Measurements from ENCODE around the gene SLC28A3.
A peak's percentile ranks its signal among the peaks of the same experiment; 100 is the strongest.

SLC28A3 gene

DNA sequence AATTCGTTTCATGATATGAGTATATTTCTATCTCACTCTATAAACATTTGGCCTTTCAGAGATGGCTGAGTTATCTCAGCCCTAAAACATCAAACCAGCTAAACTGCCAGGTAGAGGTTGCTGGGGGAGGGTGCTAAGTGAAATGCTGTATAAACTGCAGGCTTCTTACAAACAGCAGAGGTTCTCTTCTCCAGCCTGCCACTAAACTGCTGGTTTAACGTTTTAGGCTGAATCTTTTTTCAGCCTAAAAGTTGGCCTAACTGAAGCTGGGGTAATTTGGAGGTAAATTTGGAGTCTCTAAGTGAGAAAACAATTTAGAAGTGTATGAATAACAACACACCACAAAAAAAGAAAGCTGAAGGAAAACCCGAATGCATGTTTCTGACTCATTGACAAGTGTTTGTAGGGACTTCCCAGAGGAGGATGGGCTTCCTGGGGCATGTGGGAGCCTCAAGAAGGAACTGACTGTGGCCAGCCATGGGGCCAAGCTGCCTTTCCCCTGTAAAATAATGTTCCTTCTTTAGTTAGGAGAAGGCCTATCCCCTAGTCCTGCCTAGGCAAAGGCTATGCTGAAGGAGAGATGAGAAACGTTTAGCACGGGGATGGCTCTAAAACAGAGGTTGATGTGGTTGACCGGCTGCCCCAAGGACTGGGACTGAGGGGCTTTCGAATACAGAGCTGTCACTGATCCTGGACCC lies 44.3 kb downstream of the SLC28A3 start:
- H3K4me2 ChIP-seq (ENCODE audit: low read length), result peak overlapping the region; percentile 13

DNA sequence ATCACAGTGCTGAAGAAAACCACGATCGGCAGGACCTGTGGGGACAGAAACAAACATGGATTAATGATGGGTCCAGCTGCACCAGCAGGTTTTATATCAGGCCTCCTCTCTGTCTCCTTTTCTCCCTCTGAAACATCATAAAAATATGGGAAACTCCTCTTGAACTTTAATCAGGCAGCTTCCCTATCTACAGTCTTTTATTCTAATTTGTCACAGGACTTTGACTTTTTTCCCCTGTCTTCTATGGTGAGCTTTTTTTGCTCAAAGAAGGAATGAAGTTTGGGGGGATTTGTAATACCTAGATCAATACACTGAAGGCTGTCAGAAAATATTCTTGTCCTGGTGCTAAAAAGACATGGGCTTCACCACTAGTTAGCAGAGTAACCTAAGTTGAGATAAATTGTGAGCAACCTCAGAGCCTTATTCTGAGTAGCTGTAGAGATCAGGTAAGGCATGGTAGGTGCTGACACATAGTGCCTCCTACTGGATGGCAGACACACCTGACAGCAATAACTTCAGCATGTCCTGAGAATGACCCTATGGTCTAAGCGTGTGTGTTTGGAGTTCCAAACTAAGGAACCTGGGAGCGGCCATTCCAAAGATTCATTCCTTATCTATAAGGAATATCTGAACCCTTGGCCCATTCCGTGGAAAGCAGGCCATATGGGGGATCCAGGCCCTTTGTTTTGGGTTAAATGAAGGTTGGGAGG lies 46.2 kb downstream of the SLC28A3 start:
- no peak overlapping the region for H3K9ac ChIP-seq (ENCODE audit: low read depth, low read length)
- peaks cover 18% of the 10 kb centered on the region for H3K4me1 ChIP-seq (ENCODE audit: control insufficient read depth, insufficient read depth, low read length)
- H3K27me3 ChIP-seq (ENCODE audit: control insufficient read depth, insufficient read depth, low read length), result no peaks in the 10 kb centered on the region
- H3K4me3 ChIP-seq (ENCODE audit: low read length), result no peak overlapping the region
- no peak overlapping the region for H3K4me2 ChIP-seq (ENCODE audit: low read length)
- H3K36me3 ChIP-seq (ENCODE audit: insufficient read depth, low read length), result no peaks in the 10 kb centered on the region
- no peaks in the 10 kb centered on the region for H3K9me3 ChIP-seq (replicated peaks; ENCODE audit: low read length)

More for the DNA sequence above, 44.3 kb downstream of the SLC28A3 start:
- no peaks in the 10 kb centered on the region for H3K9me3 ChIP-seq (replicated peaks; ENCODE audit: low read length)
- no peak overlapping the region for H3K9ac ChIP-seq (ENCODE audit: low read depth, low read length)
- H3K36me3 ChIP-seq (ENCODE audit: insufficient read depth, low read length), result no peaks in the 10 kb centered on the region
- no peaks in the 10 kb centered on the region for H3K27me3 ChIP-seq (ENCODE audit: control insufficient read depth, insufficient read depth, low read length)
- H3K4me1 ChIP-seq (ENCODE audit: control insufficient read depth, insufficient read depth, low read length), result peaks cover 18% of the 10 kb centered on the region
- H3K4me3 ChIP-seq (ENCODE audit: low read length), result no peak overlapping the region

DNA sequence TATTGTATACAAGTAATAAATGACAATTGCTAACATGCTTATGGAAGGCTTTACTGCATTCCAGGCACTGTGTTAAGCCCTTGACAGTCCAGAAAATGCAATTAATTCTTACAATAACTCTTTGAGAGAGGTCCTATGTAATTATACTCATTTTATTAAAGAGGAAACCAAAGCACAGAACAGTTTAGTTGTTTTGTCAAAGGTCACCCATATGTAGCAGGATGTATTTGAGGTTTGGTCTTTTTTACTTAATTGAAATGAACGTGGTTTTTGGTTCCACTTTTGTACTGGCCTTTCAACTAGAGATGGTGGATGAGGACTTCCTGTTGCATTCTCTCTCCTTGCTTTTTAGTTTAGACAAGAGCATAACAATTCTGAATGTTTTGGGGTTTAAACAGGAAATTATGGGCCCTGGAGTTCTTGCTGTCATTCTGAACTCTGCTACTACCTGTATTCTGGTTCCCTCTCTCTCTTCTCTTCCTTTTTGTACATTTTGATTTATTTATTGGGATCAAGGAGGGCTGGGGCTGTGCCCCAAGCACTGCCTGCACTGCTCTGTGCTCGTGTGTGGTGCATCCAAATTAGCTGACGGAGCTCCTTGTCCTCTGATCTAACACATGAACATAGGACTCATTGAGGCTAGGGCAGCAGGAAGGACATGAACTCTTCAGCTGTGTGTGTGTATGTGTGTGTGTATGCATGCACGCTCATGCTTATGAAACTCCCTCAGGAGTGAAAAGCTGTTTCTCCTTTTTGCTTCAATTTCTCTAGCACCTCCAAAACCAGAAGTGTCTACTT lies 47.4 kb downstream of the SLC28A3 start:
- H3K9ac ChIP-seq (ENCODE audit: low read depth, low read length), result no peak overlapping the region
- peaks cover 18% of the 10 kb centered on the region for H3K4me1 ChIP-seq (ENCODE audit: control insufficient read depth, insufficient read depth, low read length)
- no peaks in the 10 kb centered on the region for H3K9me3 ChIP-seq (replicated peaks; ENCODE audit: low read length)
- H3K4me3 ChIP-seq (ENCODE audit: low read length), result no peak overlapping the region
- no peaks in the 10 kb centered on the region for H3K27me3 ChIP-seq (ENCODE audit: control insufficient read depth, insufficient read depth, low read length)
- H3K4me2 ChIP-seq (ENCODE audit: low read length), result no peak overlapping the region
- no peaks in the 10 kb centered on the region for H3K36me3 ChIP-seq (ENCODE audit: insufficient read depth, low read length)

DNA sequence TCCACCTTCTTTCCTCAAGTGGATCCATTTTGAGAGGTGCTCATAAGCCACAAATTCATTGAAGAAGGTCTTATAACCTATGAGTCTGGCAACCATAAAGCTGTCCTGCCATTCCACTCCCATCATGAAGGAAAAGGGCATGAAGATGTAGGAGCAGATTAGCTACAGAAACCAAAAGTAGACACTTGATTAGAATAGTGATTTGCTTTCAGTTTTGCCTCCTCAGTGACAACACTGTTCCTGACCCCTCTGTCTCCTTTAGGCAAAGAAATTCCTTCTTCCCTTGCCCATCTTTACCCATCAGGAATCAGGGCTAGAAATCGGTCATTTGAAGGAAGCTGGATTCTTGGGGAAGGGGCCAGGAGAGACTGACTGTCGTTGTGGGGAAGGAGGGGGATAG lies 55.2 kb downstream of the SLC28A3 start:
- no peak overlapping the region for H3K9ac ChIP-seq (ENCODE audit: low read depth, low read length)
- H3K4me2 ChIP-seq (ENCODE audit: low read length), result no peak overlapping the region
- H3K4me1 ChIP-seq (ENCODE audit: control insufficient read depth, insufficient read depth, low read length), result no peaks in the 10 kb centered on the region
- peaks cover 44% of the 10 kb centered on the region for H3K27me3 ChIP-seq (ENCODE audit: control insufficient read depth, insufficient read depth, low read length)
- H3K4me3 ChIP-seq (ENCODE audit: low read length), result no peak overlapping the region
- H3K9me3 ChIP-seq (replicated peaks; ENCODE audit: low read length), result no peaks in the 10 kb centered on the region
- no peaks in the 10 kb centered on the region for H3K36me3 ChIP-seq (ENCODE audit: insufficient read depth, low read length)

DNA sequence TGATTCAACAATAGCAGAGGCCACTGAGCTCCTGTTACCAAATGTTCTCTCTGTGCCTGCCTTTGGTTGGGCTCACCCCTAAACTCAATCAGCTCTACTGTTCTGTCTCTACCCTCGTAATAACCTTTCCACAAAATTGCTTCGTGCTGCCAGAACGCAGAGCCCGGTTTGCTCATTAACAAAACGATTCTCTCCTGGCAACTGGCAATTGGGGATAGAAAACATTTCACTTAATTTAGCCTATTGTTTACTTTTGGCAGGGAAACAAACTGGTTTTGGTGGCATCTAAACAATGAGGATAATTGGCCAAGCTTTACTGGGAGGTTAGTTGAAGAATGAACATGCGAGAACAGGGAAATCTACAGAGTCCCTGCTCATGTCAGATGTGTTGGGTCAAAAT lies 56.6 kb downstream of the SLC28A3 start:
- Histone ChIP-seq H3K9ac (ENCODE audit: low read depth, low read length) (no peak overlapping the region), H3K27me3 (ENCODE audit: control insufficient read depth, insufficient read depth, low read length) (peaks cover 44% of the 10 kb centered on the region), H3K36me3 (ENCODE audit: insufficient read depth, low read length) (no peaks in the 10 kb centered on the region), H3K4me1 (ENCODE audit: control insufficient read depth, insufficient read depth, low read length) (no peaks in the 10 kb centered on the region), H3K9me3 (replicated peaks; ENCODE audit: low read length) (no peaks in the 10 kb centered on the region), H3K4me2 (ENCODE audit: low read length) (no peak overlapping the region), H3K4me3 (ENCODE audit: low read length) (no peak overlapping the region)

DNA sequence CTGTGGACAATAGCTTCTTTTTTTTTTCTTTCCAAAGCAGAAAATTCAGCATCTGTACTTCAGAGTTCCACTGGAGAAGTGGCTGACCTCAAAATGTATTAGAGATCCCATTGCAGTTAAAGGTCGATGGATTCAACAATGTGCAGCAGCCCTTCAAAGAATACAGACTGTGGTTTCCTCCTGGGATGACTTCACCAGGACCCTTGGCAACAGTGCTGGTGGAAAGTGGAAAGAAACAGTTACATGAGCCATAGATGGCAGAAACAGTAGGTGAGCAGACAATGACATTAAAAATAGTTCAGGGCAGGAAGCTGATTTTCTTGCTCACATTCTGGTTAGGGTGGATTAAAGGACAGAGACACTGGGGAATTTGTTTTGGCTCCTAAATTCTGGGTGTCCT lies 62.4 kb downstream of the SLC28A3 start:
- Histone ChIP-seq H3K4me1 (ENCODE audit: control insufficient read depth, insufficient read depth, low read length) (peaks cover 7% of the 10 kb centered on the region), H3K4me3 (ENCODE audit: low read length) (no peak overlapping the region), H3K4me2 (ENCODE audit: low read length) (no peak overlapping the region), H3K27me3 (ENCODE audit: control insufficient read depth, insufficient read depth, low read length) (peaks cover 22% of the 10 kb centered on the region), H3K36me3 (ENCODE audit: insufficient read depth, low read length) (no peaks in the 10 kb centered on the region), H3K9ac (ENCODE audit: low read depth, low read length) (no peak overlapping the region), H3K9me3 (replicated peaks; ENCODE audit: low read length) (no peaks in the 10 kb centered on the region)

DNA sequence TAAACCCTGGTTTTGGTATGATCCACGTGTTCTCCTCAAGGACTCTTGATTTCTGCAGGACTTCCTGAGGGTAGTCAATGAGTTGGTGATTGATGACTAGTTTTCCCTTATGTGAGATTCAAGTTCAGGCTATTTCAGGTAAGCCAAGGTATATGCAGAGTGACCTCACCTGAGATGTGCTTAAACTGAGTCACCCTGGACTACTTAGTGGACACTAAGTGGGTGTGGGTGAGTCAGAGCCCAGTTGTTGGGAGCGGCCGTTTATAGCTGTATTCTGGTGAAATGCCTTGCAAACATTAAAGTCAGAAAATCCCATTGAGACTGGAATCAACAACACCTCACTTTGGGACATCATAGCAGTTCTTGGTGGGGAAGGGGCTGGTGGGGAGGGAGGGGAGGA lies 62.9 kb downstream of the SLC28A3 start:
- Histone ChIP-seq H3K36me3 (ENCODE audit: insufficient read depth, low read length) (no peaks in the 10 kb centered on the region), H3K9ac (ENCODE audit: low read depth, low read length) (no peak overlapping the region), H3K4me2 (ENCODE audit: low read length) (no peak overlapping the region)

DNA sequence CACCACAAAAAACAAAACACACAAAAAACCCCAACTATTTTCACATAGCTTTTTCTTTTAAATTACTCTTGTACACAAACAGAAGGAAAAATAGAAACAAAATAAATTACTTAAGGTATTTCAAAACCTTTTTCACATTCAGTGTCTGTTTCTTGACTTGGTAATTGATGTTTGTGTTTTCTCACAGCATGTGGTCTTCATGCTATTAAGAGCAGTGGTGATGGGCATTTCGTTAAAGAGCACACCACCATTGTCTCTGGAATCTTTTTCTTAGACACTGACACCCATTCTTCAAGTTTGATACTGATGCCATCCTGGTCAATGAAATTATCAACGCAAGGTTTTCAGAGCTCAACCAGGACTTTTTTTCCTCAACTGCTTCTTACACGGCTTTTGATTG lies 63.8 kb downstream of the SLC28A3 start:
- Histone ChIP-seq H3K4me3 (ENCODE audit: low read length) (no peak overlapping the region), H3K9ac (ENCODE audit: low read depth, low read length) (no peak overlapping the region), H3K27me3 (ENCODE audit: control insufficient read depth, insufficient read depth, low read length) (peaks cover 15% of the 10 kb centered on the region), H3K36me3 (ENCODE audit: insufficient read depth, low read length) (no peaks in the 10 kb centered on the region), H3K4me1 (ENCODE audit: control insufficient read depth, insufficient read depth, low read length) (peaks cover 7% of the 10 kb centered on the region), H3K9me3 (replicated peaks; ENCODE audit: low read length) (no peaks in the 10 kb centered on the region), H3K4me2 (ENCODE audit: low read length) (no peak overlapping the region)

More for the DNA sequence above, 62.9 kb downstream of the SLC28A3 start:
- Histone ChIP-seq H3K4me3 (ENCODE audit: low read length) (no peak overlapping the region), H3K27me3 (ENCODE audit: control insufficient read depth, insufficient read depth, low read length) (peaks cover 17% of the 10 kb centered on the region), H3K9me3 (replicated peaks; ENCODE audit: low read length) (no peaks in the 10 kb centered on the region), H3K4me1 (ENCODE audit: control insufficient read depth, insufficient read depth, low read length) (peaks cover 7% of the 10 kb centered on the region)

DNA sequence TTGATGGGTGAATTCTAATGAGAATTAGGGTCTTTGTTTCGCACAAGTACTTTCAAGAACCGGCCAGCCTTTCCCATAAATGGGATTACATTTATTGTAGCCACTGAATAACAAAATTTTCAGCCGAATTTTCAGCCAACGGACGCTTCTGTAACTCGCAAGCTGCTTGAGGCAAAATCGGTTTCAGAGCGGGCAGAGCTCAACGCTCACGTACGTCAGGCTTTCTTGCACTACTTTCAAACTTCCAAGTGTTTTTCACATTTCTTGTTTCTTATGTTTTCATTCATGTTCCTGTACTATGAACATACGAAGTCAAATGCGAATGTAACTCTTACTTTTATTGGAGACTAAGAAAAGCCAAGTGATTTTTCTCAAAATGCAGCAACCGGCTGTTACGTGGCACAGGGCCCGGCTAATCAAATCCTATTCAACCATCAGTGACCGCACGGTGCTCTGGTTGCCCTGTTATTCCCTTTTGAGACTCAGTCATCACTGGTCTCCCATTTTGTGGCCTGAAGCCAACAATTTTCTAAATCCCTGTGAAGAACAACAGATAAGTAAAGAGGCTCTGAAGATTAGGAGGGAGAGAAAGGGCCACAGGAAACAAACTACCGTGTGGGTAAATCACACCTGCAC lies 68.5 kb downstream of the SLC28A3 start:
- peaks cover 10% of the 10 kb centered on the region for H3K27me3 ChIP-seq (ENCODE audit: control insufficient read depth, insufficient read depth, low read length)
- peak overlapping the region; percentile 63 for H3K4me3 ChIP-seq (ENCODE audit: low read length)
- H3K9me3 ChIP-seq (replicated peaks; ENCODE audit: low read length), result no peaks in the 10 kb centered on the region
- H3K9ac ChIP-seq (ENCODE audit: low read depth, low read length), result peak overlapping the region; percentile 11
- no peaks in the 10 kb centered on the region for H3K36me3 ChIP-seq (ENCODE audit: insufficient read depth, low read length)
- H3K4me1 ChIP-seq (ENCODE audit: control insufficient read depth, insufficient read depth, low read length), result no peaks in the 10 kb centered on the region
- peak overlapping the region; percentile 81 for H3K4me2 ChIP-seq (ENCODE audit: low read length)

DNA sequence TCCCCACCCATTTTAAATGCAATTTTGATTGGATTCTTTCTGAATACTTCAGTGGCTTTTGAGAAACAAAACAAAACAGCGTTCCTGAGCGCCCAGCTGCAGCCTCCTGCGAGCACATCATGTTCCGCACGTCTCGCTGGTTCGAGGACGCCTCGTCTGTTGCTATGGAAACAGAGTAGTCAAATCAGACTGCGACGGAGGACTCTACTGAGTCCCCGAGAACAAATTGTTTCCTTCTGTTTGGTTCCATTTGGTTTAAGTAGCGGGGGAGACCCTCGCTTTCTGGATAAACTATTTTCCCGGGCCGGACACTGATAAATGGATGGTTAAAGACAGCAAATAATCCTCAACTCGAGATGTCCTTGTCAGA lies 69.0 kb downstream of the SLC28A3 start:
- Histone ChIP-seq H3K9me3 (replicated peaks; ENCODE audit: low read length) (no peaks in the 10 kb centered on the region), H3K4me3 (ENCODE audit: low read length) (peak overlapping the region; percentile 63), H3K4me2 (ENCODE audit: low read length) (peak overlapping the region; percentile 81), H3K9ac (ENCODE audit: low read depth, low read length) (peak overlapping the region; percentile 11), H3K27me3 (ENCODE audit: control insufficient read depth, insufficient read depth, low read length) (peaks cover 10% of the 10 kb centered on the region), H3K36me3 (ENCODE audit: insufficient read depth, low read length) (no peaks in the 10 kb centered on the region), H3K4me1 (ENCODE audit: control insufficient read depth, insufficient read depth, low read length) (no peaks in the 10 kb centered on the region)

DNA sequence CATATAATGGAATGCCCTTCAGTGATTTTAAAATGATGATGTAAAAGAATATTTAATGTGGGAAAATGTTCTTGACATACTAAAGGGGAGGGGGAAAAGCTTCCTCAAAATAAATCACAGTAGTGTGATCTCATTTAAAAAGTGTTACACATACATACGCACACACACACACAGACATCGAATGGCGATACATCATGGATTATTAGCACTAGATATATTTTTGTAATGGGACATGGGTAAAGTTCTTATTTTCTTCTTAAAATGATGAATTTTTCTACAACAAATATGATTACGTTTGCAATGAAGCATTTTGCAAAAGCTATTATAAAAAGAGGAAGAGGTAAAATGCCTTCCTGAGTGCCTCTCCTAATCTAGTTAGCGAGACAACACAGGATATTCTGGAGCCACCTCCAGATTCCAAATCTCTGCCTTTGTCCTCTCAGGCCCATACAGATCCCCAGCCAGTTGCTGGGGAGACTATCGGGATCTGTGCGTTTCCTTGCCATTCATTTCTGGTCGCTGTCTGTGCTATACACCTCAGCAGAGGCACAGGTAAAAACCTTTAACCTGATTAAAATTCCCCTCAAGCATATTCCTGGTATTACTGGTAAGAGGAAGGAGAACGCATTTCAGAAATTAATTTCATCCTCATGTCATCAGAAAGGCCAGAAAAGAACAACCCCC lies 69.6 kb downstream of the SLC28A3 start:
- peak overlapping the region; percentile 63 for H3K4me3 ChIP-seq (ENCODE audit: low read length)
- H3K4me1 ChIP-seq (ENCODE audit: control insufficient read depth, insufficient read depth, low read length), result no peaks in the 10 kb centered on the region
- H3K9ac ChIP-seq (ENCODE audit: low read depth, low read length), result no peak overlapping the region
- no peaks in the 10 kb centered on the region for H3K9me3 ChIP-seq (replicated peaks; ENCODE audit: low read length)
- H3K27me3 ChIP-seq (ENCODE audit: control insufficient read depth, insufficient read depth, low read length), result peaks cover 14% of the 10 kb centered on the region
- no peaks in the 10 kb centered on the region for H3K36me3 ChIP-seq (ENCODE audit: insufficient read depth, low read length)
- peak overlapping the region; percentile 81 for H3K4me2 ChIP-seq (ENCODE audit: low read length)

All from skeletal muscle satellite cell (primary cell).